ENCODE measurements around the gene TTC27. TPM values are rescaled to one million over a fixed set of nuclear protein-coding genes. Genes with fewer than 3 reads are reported as not detected.

Gene TTC27
- total RNA-seq, 4 donors from 2014 or later: 10.4 to 13.9 (median 11.6) TPM

DNA sequence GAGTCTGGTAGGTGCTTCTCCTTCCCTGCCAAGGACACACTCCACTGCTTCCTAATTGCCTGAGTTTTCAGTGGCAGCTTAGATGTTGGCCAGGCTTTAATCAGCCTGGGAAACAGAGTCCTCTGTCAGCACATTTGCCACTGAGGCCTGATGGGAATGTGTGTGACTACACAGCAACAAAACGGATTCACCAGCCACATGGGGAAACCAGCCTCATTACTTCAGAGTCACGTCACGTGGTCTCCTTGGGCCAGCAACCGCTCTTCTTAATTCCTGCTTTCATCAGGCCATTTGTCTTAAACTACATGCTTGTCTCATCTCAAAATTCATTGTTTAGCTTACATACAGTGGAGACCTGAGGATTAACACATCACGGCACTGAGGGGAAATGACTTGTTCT is 225.0 kb downstream of the TTC27 start:
- Histone ChIP-seq H3K27ac (no peak overlapping the region), H3K4me3 (no peak overlapping the region), H3K9me3 (no peaks in the 10 kb centered on the region), H3K36me3 (no peaks in the 10 kb centered on the region), H3K4me1 (no peaks in the 10 kb centered on the region), H3K27me3 (no peaks in the 10 kb centered on the region)
- TF ChIP-seq, protein P1, sequence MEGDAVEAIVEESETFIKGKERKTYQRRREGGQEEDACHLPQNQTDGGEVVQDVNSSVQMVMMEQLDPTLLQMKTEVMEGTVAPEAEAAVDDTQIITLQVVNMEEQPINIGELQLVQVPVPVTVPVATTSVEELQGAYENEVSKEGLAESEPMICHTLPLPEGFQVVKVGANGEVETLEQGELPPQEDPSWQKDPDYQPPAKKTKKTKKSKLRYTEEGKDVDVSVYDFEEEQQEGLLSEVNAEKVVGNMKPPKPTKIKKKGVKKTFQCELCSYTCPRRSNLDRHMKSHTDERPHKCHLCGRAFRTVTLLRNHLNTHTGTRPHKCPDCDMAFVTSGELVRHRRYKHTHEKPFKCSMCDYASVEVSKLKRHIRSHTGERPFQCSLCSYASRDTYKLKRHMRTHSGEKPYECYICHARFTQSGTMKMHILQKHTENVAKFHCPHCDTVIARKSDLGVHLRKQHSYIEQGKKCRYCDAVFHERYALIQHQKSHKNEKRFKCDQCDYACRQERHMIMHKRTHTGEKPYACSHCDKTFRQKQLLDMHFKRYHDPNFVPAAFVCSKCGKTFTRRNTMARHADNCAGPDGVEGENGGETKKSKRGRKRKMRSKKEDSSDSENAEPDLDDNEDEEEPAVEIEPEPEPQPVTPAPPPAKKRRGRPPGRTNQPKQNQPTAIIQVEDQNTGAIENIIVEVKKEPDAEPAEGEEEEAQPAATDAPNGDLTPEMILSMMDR (IDR thresholded peaks at IDR 0.05): no peak
- no peak for TF ChIP-seq EP300 (IDR thresholded peaks at IDR 0.05)
- no peak for TF ChIP-seq POLR2A (IDR thresholded peaks at IDR 0.05)
- TF ChIP-seq POLR2AphosphoS5 (IDR thresholded peaks at IDR 0.05): no peak
- no peak for ATAC-seq
- WGBS, 2 donors (ENCODE audit: low coverage in 1 of 2): 58 to 65% methylated on average over 2 to 4 of the region's 5 CpGs

DNA sequence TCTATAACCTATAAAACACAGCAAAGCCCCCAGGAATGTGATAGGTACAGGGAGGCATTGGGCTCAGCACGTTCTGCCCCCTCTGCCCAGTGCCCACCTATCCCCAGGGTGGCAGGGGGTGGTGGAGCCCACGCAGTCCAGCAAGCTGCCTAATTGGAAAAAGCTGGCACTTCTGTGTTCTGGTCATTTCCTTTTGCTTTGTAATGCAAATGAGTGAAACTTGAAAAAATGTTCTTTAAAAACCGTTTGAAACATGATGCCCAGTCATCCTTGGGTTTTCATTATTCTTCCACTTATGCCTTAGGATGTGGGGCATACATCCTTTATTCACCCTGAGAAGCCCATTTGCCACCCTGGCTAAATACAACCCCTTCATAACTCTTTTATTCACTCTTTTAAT is 229.0 kb downstream of the TTC27 start:
- no peaks in the 10 kb centered on the region for H3K36me3 ChIP-seq
- no peaks in the 10 kb centered on the region for H3K4me1 ChIP-seq
- no peak for ATAC-seq
- no peak for TF ChIP-seq POLR2A (IDR thresholded peaks at IDR 0.05)
- no peak for TF ChIP-seq EP300 (IDR thresholded peaks at IDR 0.05)
- TF ChIP-seq, protein P1 (IDR thresholded peaks at IDR 0.05): no peak
- TF ChIP-seq POLR2AphosphoS5 (IDR thresholded peaks at IDR 0.05): no peak
- no peaks in the 10 kb centered on the region for H3K27me3 ChIP-seq
- no peaks in the 10 kb centered on the region for H3K9me3 ChIP-seq
- H3K27ac ChIP-seq: no peak overlapping the region
- 57 to 67% methylated on average over 1 to 3 of the region's 3 CpGs for whole genome bisulfite sequencing, 2 donors (ENCODE audit: low coverage in 1 of 2)
- H3K4me3 ChIP-seq: no peak overlapping the region

DNA sequence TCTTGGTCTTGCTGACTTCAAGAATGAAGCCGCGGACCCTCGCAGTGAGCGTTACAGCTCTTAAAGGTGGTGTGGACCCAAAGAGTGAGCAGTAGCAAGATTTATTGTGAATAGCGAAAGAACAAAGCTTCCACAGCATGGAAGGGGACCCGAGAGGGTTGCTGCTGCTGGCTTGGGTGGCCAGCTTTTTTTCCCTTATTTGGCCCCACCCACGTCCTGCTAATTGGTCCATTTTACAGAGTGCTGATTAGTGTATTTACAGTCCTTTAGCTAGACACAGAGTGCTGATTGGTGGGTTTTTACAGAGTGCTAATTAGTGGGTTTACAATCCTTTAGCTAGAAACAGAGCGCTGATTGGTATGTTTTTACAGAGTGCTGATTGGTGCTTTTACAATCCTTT is 230.9 kb downstream of the TTC27 start:
- no peaks in the 10 kb centered on the region for H3K27me3 ChIP-seq
- 83 to 93% methylated on average over 1 to 4 of the region's 8 CpGs for WGBS, 2 donors (ENCODE audit: low coverage in 1 of 2)
- ATAC-seq: no peak

DNA sequence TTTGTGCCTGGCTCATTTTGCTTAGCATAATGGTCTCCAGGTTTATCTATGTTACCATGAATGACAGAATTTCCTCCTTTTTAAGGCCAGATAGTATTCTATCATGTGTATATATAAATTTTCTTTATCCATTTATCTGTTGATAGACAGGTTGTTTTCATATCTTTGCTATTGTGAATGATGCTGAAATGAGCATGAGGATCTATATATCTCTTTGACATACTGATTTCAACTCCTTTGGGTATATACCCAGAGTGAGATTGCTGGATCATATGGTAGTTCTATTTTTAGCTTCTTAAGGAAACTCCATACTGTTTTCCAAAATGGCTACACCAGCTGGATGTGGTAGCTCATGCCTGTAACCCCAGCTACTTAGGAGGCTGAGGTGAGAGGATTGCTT is 232.5 kb downstream of the TTC27 start:
- Histone ChIP-seq H3K27me3 (no peaks in the 10 kb centered on the region), H3K36me3 (no peaks in the 10 kb centered on the region), H3K4me1 (peaks cover 2 to 17% (median 3%) of the 10 kb centered on the region in 3 donors), H3K9me3 (no peaks in the 10 kb centered on the region), H3K4me3 (no peak overlapping the region), H3K27ac (no peak overlapping the region)
- no peak for ATAC-seq
- TF ChIP-seq, protein P1 (IDR thresholded peaks at IDR 0.05): no peak
- TF ChIP-seq EP300 (IDR thresholded peaks at IDR 0.05) (no peak), POLR2A (IDR thresholded peaks at IDR 0.05) (no peak), POLR2AphosphoS5 (IDR thresholded peaks at IDR 0.05) (no peak)

More for the DNA sequence above, 230.9 kb downstream of the TTC27 start:
- H3K9me3 ChIP-seq: no peaks in the 10 kb centered on the region
- H3K4me1 ChIP-seq: peaks cover 0 to under 1% (median 0%) of the 10 kb centered on the region in 3 donors
- H3K4me3 ChIP-seq: no peak overlapping the region
- TF ChIP-seq POLR2AphosphoS5 (IDR thresholded peaks at IDR 0.05): no peak
- TF ChIP-seq, protein P1 (IDR thresholded peaks at IDR 0.05): no peak
- no peak for TF ChIP-seq EP300 (IDR thresholded peaks at IDR 0.05)
- TF ChIP-seq POLR2A (IDR thresholded peaks at IDR 0.05): no peak
- no peaks in the 10 kb centered on the region for H3K36me3 ChIP-seq
- H3K27ac ChIP-seq: no peak overlapping the region

DNA sequence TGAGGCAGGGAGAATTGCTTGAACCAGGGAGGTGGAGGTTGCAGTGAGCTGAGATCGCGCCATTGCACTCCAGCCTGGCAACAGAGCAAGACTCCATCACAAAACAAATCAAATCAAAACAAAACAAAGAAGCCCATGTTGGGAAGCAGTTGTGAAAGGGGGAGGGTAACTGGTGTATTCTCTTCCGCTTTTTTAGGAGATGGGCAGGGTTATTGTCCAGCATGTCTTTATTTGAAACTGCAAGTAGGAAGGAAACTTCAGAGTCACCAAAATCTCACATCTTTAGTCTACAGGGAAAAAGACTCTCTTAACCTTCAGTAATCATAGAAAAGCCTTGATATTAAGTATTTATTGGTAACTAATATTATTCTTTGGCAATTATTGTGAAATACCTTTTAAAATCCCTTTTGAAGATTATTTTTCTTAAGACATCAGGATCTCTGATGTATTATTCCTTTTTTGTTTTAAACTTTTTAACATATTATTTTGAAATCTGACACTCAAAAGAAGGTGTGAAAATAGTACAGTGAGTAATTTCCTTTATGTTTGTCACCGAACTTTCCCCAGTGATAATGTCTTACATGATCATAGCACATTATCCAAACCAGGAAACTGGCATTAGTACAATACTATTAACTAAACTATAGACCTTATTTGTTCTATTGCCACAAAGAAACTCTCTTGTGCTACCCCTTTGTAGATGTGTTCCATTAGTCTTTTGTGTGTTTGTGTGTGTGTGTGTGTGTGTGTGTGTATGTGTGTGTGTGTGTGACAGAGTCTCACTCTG is 234.6 kb downstream of the TTC27 start:
- H3K9me3 ChIP-seq: no peaks in the 10 kb centered on the region
- no peak for ATAC-seq
- 69 to 79% methylated on average over 2 to 4 of the region's 4 CpGs for WGBS, 2 donors (ENCODE audit: low coverage in 1 of 2)

More for the DNA sequence above, 234.6 kb downstream of the TTC27 start:
- TF ChIP-seq EP300 (IDR thresholded peaks at IDR 0.05) (no peak), POLR2A (IDR thresholded peaks at IDR 0.05) (no peak), POLR2AphosphoS5 (IDR thresholded peaks at IDR 0.05) (no peak)
- TF ChIP-seq, protein P1 (IDR thresholded peaks at IDR 0.05): no peak
- no peak overlapping the region for H3K4me3 ChIP-seq
- peaks cover 2 to 19% (median 5%) of the 10 kb centered on the region in 3 donors for H3K4me1 ChIP-seq
- no peak overlapping the region for H3K27ac ChIP-seq
- H3K27me3 ChIP-seq: no peaks in the 10 kb centered on the region
- H3K36me3 ChIP-seq: no peaks in the 10 kb centered on the region
